Esophagus squamous epithelium (tissue), 5 donors: ENCODE measurements around the gene ATP5MC2. TPM values are rescaled to one million over a fixed set of nuclear protein-coding genes. Genes with fewer than 3 reads are reported as not detected.

Experiments
- DNase-seq: peaks from one replicate; lab custom pipeline; 2025; lab: John Stamatoyannopoulos, UW
- H3K27ac ChIP-seq, 4 donors: fragments of 200-600 bp; sonication (generic); one replicate each; pipeline ENCODE4 v1.5.1; 2016 to 2019; ENCODE audit warnings: mild to moderate bottlenecking in 1 of 4
- H3K27me3 ChIP-seq, 4 donors: fragments of 200-600 bp; sonication (generic); 1 replicate in 3 of 4; 2 replicates in 1 of 4; pipeline versions ENCODE4 v1.5.1 to v1.6.0; 2017 to 2021; ENCODE audit warnings: antibody characterized with exemption in 1 of 4
- H3K36me3 ChIP-seq, 3 donors: fragments of 200-600 bp; sonication (generic); one replicate each; pipeline ENCODE4 v1.5.1; 2016 to 2019
- H3K4me1 ChIP-seq, 3 donors: fragments of 200-600 bp; sonication (generic); one replicate each; pipeline ENCODE4 v1.5.1; 2017 to 2019
- H3K4me3 ChIP-seq, 4 donors: fragments of 200-600 bp; sonication (generic); 1 replicate in 3 of 4; 2 replicates in 1 of 4; pipeline ENCODE4 v1.5.1; 2016 to 2019; ENCODE audit warnings: mild to moderate bottlenecking in 2 of 4, moderate library complexity in 1 of 4
- H3K9me3 ChIP-seq, 3 donors: fragments of 200-600 bp; sonication (generic); one replicate each; pipeline ENCODE4 v1.5.1; 2016 to 2019
- CTCF ChIP-seq, 6 experiments: fragments of 450-650 bp in 4 of 6; fragments of 200-600 bp in 2 of 6; sonication (generic) in 2 of 6; IDR thresholded peaks; one replicate each; pipeline ENCODE4 v1.5.1; 2016 to 2019; ENCODE audit warnings: antibody characterized with exemption in 6 of 6, mild to moderate bottlenecking in 4 of 6, moderate library complexity in 4 of 6
- POLR2A ChIP-seq, 4 donors: fragments of 450-650 bp; IDR thresholded peaks; one replicate each; pipeline ENCODE4 v1.6.1; 2017; ENCODE audit warnings: antibody characterized with exemption in 4 of 4, mild to moderate bottlenecking in 4 of 4, moderate library complexity in 3 of 4
- WGBS, 2 donors: methylation state at CpG; one replicate each; pipeline ENCODE4 v1.1.5; 2018; 5-methylcytosine and 5-hydroxymethylcytosine counted together
- intact Hi-C: fragments of 100-400 bp; cut with DNase I; formaldehyde crosslinking; loops from one replicate; pipeline ENCODE4 v1.15.0; 2022
- total RNA-seq, 4 donors: library from RNA; depleted of rRNA; stranded (reverse); fragments of >200 nt; gene quantifications; one replicate each; pipeline ENCODE4 v1.1.0, GENCODE V29; 2016
- donor health status: DM: yes; HTN: yes; CAD: no.

ATP5MC2 gene
- total RNA-seq, 4 donors from 2014 or later, result 240 to 303 (median 268) TPM

- TF ChIP-seq CTCF (IDR thresholded peaks at IDR 0.05) (no peak), POLR2A (IDR thresholded peaks at IDR 0.05) (no peak)
- Histone ChIP-seq H3K4me3 (no peak overlapping the region), H3K27ac (no peak overlapping the region), H3K27me3 (no peaks in the 10 kb centered on the region), H3K9me3 (no peaks in the 10 kb centered on the region), H3K36me3 (no peaks in the 10 kb centered on the region), H3K4me1 (peaks cover 2 to 6% (median 3%) of the 10 kb centered on the region in 3 donors)
- intact Hi-C loops, result no loop called here
- no peak for DNase-seq
- 33 to 67% methylated on average over 1 of the region's 1 CpG for WGBS, 2 donors
Measured at GRCh38 chr12:53631721-53632120, 44.2 kb downstream of the ATP5MC2 start.

- no peaks in the 10 kb centered on the region for H3K9me3 ChIP-seq
- no peak overlapping the region for H3K27ac ChIP-seq
- TF ChIP-seq POLR2A (IDR thresholded peaks at IDR 0.05) (no peak), CTCF (IDR thresholded peaks at IDR 0.05) (no peak)
- intact Hi-C loops, result no loop called here
- H3K27me3 ChIP-seq, result no peaks in the 10 kb centered on the region
- no peak overlapping the region for H3K4me3 ChIP-seq
- peaks cover 5 to 35% (median 20%) of the 10 kb centered on the region in 3 donors for H3K4me1 ChIP-seq
- DNase-seq, result no peak
- WGBS, 2 donors, result 86 to 91% methylated on average over 11 of the region's 11 CpGs
- no peaks in the 10 kb centered on the region for H3K36me3 ChIP-seq
Measured at GRCh38 chr12:53627919-53628318, 48.0 kb downstream of the ATP5MC2 start.

- Histone ChIP-seq H3K4me1 (peaks cover 9 to 46% (median 20%) of the 10 kb centered on the region in 3 donors), H3K4me3 (peak overlapping the region; percentile 59 to 91 (median 71)), H3K9me3 (no peaks in the 10 kb centered on the region), H3K27ac (peak overlapping the region; percentile 90 to 97 (median 94)), H3K27me3 (no peaks in the 10 kb centered on the region), H3K36me3 (no peaks in the 10 kb centered on the region)
- DNase-seq, result no peak
- WGBS, 2 donors, result 16 to 22% methylated on average over 6 of the region's 6 CpGs
- TF ChIP-seq POLR2A (IDR thresholded peaks at IDR 0.05) (no peak), CTCF (IDR thresholded peaks at IDR 0.05) (no peak)
- intact Hi-C loops, result no loop called here
Measured at GRCh38 chr12:53626702-53627169, 49.1 kb downstream of the ATP5MC2 start.

GRCh38 chr12:53625946-53626701 is 49.8 kb downstream of the ATP5MC2 start, which contains the start of gene ATF7:
Gene ATF7 (minus strand): TSS chr12:53626382. CDS start chr12:53601000, 25,382 bp downstream.
- H3K4me1 ChIP-seq, result peaks cover 9 to 53% (median 20%) of the 10 kb centered on the region in 3 donors
- H3K27me3 ChIP-seq, result no peaks in the 10 kb centered on the region
- TF ChIP-seq CTCF (IDR thresholded peaks at IDR 0.05) (peak in 1 of 6 experiments; percentile 7), POLR2A (IDR thresholded peaks at IDR 0.05) (peak in 1 of 4 donors; percentile 52)
- 0 to 1% methylated on average over 17 to 25 of the region's 48 CpGs for WGBS, 2 donors
- intact Hi-C loops, result no loop called here
- peak; percentile 87 for DNase-seq
- H3K27ac ChIP-seq, result peak within 1 kb of the TSS; percentile 90 to 97 (median 94)
- H3K36me3 ChIP-seq, result no peaks in the 10 kb centered on the region
- H3K4me3 ChIP-seq, result peak within 1 kb of the TSS; percentile 59 to 91 (median 71)
- no peaks in the 10 kb centered on the region for H3K9me3 ChIP-seq

- peak overlapping the region; percentile 90 to 97 (median 94) for H3K27ac ChIP-seq
- intact Hi-C loops, result no loop called here
- no peaks in the 10 kb centered on the region for H3K27me3 ChIP-seq
- H3K9me3 ChIP-seq, result no peaks in the 10 kb centered on the region
- H3K4me1 ChIP-seq, result peaks cover 9 to 58% (median 20%) of the 10 kb centered on the region in 3 donors
- peak overlapping the region; percentile 59 to 91 (median 71) for H3K4me3 ChIP-seq
- no peak for DNase-seq
- no peaks in the 10 kb centered on the region for H3K36me3 ChIP-seq
- WGBS, 2 donors, result 5 to 6% methylated on average over 5 of the region's 5 CpGs
- TF ChIP-seq POLR2A (IDR thresholded peaks at IDR 0.05), result peak in 1 of 4 donors; percentile 73
- no peak for TF ChIP-seq CTCF (IDR thresholded peaks at IDR 0.05)
Measured at GRCh38 chr12:53625373-53625945, 50.4 kb downstream of the ATP5MC2 start.
